HG03575 (cell line): ENCODE measurements around the gene RUFY1.

Source experiments
- ATAC-seq: cut with Tn5 transposase; IDR thresholded peaks from one replicate; pipeline ENCODE4 v1.9.1; 2021; ENCODE audit not compliant: unreplicated experiment, insufficient number of reproducible peaks, low FRiP score; ENCODE audit errors: extremely low read depth

RUFY1 gene

DNA sequence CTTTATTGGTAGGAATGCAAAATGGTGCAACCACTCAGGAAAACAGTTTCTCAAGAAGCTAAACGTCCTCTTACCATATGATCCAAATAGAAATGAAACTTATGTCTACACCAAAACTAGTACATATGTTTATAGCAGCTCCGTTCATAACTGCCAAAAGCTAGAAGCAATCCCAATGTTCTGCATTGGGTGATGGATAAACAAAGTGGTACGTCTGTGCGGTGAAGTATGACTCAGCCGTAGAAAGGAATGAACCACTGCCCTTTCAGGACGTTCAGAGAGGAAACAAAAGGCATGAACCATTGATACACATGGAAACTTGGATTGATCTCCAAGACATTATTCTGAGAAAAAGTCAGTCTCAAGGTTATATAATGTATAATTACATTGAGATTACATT is 45.6 kb downstream of the RUFY1 start:
- ATAC-seq: no peak

DNA sequence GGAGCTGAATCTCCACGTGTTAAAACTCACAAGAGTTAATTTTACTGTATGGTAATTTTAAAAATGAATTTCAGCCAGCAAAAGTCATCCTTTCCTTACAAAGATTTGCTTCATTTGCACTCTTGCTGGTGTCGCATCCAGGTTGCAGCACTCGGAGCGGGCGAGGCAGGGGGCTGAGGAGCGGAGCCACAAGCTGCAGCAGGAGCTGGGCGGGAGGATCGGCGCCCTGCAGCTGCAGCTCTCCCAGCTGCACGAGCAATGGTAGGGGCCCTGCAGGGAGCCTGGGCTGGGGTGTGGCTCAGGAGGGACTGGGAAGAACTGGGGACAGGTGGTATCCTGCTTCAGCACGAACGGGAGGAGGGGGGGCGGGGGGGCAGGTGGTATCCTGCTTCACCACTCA is 46.1 kb downstream of the RUFY1 start:
- no peak for ATAC-seq

GRCh38 chr5:179599100-179599499 is 48.7 kb downstream of the RUFY1 start:
- ATAC-seq: no peak

GRCh38 chr5:179599566-179599965 is 49.2 kb downstream of the RUFY1 start:
- no peak for ATAC-seq

GRCh38 chr5:179599973-179600372 is 49.6 kb downstream of the RUFY1 start:
- ATAC-seq: no peak

GRCh38 chr5:179601871-179602625 is 51.7 kb downstream of the RUFY1 start:
- no peak for ATAC-seq

- no peak for ATAC-seq
Observed at GRCh38 chr5:179603308-179603707, 53.0 kb downstream of the RUFY1 start.

GRCh38 chr5:179605026-179605833 is 54.9 kb downstream of the RUFY1 start:
- ATAC-seq: no peak

GRCh38 chr5:179606071-179606909 is 55.9 kb downstream of the RUFY1 start:
- ATAC-seq: no peak

DNA sequence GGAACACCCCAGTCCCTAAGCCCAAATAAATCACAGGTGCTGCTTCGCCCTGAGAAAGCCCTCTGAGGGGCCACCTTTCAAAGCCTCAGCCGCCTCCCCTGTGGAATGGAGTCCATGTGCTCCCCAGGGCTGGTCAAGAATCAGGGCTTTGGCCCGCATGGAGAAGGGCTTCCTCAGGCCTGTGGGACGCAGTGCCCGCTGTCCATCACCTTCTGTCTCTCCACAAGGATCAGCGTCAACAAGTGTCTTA is 56.5 kb downstream of the RUFY1 start:
- no peak for ATAC-seq

DNA sequence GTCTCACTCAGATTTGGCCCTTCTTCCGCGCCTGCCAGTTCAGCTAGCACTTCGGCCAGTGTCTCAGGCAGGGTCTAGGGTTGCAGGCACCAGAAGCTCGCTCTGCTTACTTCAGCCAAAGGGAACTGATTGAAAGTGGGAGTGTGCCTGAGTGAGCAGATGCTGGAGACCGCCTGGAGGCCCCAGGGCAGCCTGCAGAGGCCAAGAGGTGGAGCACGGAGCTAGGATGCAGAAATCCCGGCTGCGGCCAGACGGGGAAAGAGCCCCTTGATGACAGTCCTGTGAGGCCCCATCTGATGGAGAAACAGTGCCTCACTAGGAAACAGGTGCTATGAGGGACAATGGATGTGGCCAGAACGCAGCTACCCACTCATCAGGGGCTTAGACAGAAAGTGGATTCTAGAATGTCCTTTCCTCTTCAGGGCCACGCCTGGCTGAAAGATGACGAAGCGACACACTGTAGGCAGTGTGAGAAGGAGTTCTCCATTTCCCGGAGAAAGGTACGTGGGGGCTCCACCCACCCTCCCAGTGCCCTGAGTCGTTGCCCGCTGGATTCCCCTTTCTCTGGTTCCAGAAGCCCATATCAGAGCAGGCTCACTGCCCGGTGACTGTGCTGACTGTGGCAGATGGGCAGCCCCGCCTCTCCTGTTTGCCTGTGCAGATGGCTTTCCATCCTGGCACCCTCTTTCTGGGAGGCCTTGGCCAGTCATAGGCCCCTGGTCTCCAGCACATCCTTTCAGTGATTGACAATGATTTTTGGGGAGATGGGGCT is 57.0 kb downstream of the RUFY1 start:
- ATAC-seq: no peak

DNA sequence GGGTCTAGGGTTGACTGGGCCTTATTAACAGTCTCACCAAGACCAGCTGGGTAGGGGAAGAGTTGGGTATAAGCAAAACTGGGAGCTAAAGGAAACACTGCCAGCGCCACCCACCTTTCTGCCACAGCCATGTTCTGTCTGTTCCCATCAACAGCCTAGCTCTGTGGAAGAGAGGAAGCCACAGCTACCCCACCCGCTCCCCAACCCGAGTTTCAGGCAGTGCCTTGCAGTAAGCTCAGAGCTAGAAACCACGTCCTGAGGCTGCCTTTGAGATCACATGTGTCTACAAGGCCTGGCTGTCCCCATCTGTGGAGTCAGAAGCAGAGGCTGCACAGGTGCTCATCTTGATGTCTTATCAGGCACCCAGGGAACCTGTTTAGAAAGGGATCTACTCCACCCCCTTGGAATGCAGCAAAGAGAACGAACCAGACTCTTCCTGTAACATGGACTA is 57.8 kb downstream of the RUFY1 start:
- no peak for ATAC-seq

GRCh38 chr5:179609834-179610108 is 59.4 kb downstream of the RUFY1 start:
- no peak for ATAC-seq

DNA sequence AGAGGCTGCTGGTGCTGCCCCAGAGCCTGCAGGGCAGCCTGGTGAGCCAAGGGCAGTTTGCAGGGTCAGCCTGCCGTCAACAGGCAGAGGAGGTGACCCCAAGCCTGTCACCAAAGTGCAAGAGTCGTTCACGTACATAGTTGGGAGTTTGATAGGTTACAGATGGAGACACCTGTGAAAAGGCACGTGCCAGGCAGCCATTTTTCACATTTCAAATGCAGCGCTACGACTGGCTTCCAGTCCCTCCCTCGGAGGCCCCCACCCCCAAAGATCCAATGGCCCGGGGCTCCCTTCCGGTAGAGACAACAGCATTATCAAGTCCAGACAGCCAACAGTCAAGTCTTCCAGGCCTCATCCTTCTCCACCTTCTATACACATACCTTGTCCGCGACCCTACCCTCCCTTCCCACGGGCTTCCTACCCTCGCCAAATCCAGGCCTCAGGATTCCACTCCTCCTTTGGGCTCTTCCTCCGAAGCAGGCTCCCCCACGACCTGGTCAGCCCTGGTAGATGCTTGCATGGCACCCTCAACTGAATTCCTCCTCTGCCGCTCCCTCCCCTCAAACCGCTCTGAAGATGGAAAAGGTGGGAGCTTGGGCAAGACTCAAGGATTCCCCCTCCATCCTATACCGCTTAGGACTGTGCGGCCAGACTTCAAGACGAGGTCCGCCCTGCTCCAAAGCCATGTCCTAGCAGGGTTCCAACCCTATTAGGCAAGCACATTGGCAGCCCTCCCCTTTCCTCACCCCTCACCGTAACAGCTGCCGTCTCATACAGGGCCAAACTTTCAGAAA is 60.0 kb downstream of the RUFY1 start:
- ATAC-seq: no peak

DNA sequence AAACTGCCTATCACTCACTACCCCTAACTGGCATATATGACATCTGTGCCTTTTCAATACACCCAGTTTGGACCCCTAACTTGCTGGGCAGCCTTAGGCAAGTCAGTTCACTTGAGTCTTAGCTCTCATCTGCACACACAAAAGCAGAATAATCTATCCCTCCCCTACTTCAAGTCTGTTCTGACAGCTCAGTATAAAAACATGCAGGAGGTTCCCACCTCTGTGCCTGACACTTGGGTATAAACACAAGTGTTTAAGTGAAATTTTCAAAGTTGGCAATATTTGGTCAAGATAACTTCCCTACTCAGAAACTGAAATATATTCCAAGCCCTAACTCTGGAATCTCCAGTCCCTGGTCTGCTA is 60.5 kb downstream of the RUFY1 start:
- no peak for ATAC-seq

DNA sequence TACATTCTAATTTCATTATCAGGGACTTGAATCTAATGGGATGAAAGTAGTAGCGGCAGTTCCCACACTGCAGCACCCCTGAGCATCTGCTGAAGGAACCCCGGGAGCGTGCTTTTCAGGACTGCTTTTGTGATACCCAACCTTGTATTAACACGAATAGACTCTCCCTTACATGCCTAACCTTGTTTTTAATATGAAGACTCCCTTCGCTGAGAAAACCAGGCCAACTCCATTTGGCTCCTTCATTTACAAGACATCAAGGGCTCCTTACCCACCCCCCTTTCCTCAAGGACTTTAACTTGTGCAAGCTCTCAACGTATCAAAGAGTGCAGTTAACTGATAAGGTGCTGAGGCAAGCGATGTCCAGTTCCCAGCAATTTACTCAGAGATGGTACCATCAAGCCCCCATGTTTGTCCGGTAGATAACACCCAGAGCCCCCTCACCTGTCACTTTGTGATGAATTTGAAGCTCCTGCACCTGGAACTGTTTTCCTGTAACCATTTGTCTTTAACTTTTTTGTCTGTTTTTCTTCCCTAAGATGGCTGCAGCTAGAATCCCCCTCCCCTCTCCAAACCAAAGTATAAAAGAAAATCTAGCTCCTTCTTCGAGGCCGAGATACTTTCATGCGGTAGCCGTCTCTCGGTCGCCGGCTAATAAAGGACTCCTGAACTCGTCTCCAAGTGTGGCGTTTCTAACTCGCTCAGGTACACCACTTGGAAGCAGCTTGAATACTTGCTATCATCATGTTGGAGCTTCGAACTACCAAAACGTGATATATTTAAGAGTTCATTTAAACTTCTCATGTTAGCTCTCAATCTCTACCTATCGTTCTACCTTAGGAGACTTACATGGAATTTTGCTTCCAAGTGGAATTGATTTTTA is 62.5 kb downstream of the RUFY1 start:
- no peak for ATAC-seq

DNA sequence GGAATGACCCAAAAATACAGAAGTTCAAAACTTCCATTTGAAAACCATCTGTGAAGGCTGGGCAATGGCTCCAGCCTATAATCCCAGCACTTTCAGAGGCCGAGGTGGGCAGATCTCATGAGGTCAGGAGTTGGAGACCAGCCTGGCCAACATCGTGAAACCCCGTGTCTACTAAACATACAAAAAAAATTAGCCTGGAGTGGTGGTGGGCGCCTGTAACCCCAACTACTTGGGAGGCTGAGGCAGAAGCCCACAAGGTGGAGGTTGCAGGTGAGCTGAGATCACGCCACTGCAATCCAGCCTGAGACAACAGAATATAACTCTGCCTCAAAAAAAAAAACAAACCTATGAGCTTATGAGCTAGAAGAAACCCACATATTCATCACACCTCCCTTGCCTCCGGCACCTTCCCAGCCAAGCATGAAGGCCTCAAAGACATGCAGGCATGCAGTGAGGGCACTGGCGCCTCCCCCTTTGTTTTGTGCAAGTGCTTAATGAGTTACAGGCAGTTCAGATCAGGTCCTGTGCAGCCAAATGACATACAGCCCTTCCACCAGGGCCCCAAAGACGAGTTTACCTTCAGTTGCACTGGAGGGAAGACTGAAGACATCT is 63.2 kb downstream of the RUFY1 start:
- no peak for ATAC-seq
